Measurements from ENCODE around the gene SYTL3.

DNA sequence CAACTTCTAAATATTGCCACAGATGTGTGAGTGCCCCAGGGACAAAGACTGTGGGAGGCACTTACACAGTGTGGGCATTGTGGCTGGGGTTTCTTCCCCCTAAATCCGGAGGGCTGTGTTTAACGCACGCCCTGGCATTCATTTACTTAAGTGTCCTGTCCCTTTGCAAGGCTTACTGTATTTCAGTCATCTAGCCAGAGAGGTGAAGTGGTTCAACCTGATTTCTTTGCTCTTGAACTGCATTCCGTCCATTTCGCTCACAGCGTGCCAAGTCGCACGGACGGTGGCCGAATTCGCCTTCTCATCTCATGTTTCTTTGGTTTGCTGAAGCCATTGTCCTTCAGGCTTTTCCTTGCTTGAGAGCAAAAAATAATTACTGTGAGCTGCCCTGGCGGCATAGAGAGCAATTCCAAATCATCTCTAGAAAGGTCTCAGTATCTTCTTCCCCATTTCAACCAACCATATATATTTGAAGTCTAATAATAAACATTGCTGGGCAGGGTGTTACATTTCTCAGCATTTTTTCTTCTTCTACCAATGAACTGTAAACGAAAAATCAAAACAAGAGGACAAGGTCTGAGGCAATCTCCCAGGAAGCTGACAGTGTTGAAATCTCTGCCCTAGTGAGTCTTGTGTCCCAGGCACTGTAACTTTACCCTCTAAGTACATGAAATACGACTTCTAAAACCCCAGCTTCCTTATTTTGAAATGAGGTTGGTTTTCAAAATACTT lies 16.9 kb downstream of the SYTL3 start:
- TF ChIP-seq, protein P1, sequence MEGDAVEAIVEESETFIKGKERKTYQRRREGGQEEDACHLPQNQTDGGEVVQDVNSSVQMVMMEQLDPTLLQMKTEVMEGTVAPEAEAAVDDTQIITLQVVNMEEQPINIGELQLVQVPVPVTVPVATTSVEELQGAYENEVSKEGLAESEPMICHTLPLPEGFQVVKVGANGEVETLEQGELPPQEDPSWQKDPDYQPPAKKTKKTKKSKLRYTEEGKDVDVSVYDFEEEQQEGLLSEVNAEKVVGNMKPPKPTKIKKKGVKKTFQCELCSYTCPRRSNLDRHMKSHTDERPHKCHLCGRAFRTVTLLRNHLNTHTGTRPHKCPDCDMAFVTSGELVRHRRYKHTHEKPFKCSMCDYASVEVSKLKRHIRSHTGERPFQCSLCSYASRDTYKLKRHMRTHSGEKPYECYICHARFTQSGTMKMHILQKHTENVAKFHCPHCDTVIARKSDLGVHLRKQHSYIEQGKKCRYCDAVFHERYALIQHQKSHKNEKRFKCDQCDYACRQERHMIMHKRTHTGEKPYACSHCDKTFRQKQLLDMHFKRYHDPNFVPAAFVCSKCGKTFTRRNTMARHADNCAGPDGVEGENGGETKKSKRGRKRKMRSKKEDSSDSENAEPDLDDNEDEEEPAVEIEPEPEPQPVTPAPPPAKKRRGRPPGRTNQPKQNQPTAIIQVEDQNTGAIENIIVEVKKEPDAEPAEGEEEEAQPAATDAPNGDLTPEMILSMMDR (conservative IDR thresholded peaks at IDR 0.05) = no peak
- TF ChIP-seq EZH2 (IDR thresholded peaks at IDR 0.05; ENCODE audit: low read depth) = no peak
